ENCODE data around the gene CCR9. TPM values are rescaled to one million over a fixed set of nuclear protein-coding genes. Genes with fewer than 3 reads are reported as not detected.

Gene CCR9
- polyA plus RNA-seq, 3 donors: not detected

DNA sequence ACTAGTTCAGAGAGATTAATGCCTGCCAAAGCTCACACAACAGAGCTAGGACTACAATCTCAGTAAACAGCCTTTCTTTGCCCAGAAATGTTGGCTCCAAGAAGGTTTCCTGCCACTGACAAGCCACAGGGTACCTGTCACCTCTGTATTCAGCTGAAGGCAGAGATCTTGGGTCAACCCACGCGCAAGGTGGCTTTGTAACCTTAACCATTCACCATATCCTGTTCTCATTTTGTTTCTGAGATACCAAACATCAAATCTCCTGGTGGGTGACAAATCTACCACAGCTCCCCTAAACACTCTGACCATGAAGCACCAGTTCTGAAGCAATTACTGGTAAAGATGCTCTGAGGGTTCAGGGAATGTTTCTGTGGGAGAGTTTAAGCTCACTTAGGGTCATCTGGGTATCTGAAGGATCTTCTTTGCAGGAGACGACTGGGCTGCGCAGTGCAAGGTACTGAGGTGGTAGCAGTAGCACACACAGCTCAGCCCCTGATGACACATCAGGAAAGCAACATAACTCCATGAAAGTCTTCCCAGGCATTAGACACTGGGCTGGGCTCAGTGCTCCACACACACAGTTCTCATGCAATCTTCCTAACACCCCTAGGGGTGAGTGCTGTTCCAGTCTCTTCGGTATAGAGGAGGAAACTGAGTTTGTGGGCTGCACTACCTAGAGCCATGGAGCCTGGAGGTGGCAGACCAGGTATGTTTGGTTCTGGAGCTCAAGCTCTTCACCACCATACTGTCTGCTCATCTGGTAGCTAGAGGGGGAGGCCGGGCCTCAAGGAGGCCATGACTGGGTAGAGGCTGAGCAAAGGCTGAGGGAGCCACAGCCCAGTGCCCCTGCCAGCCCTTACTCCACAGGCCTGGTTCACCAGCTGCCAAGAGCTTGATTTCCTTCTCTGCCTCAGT lies 64.6 kb downstream of the CCR9 start:
- Histone ChIP-seq H3K4me1 (ENCODE audit: control insufficient read depth in 1 of 2, insufficient read depth in 2 of 2, low read length in 2 of 2) (no peaks in the 10 kb centered on the region), H3K36me3 (replicated peaks in 1 of 2; ENCODE audit: control insufficient read depth in 1 of 2, insufficient read depth in 2 of 2, low read length in 2 of 2) (peaks cover 97 to 100% of the 10 kb centered on the region in 2 donors), H3K27me3 (ENCODE audit: control insufficient read depth in 2 of 2, insufficient read depth in 2 of 2, low read length in 2 of 2) (no peaks in the 10 kb centered on the region), H3K79me2 (ENCODE audit: insufficient read depth, low read length) (no peaks in the 10 kb centered on the region), H3K4me3 (replicated peaks in 1 of 3; ENCODE audit: low read depth in 2 of 3, low read length in 3 of 3) (no peak overlapping the region), H3K27ac (ENCODE audit: low read depth in 1 of 2, low read length in 2 of 2) (no peak overlapping the region), H4K20me1 (ENCODE audit: insufficient read depth, low read length) (no peaks in the 10 kb centered on the region), H3K4me2 (replicated peaks; ENCODE audit: extremely low read depth, low read length, poor library complexity, severe bottlenecking) (no peak overlapping the region), H3K9ac (ENCODE audit: insufficient read depth, low read length, poor library complexity, severe bottlenecking) (no peak overlapping the region), H2AFZ (ENCODE audit: insufficient read depth, low read depth, low read length, poor library complexity, severe bottlenecking) (no peak overlapping the region), H3K9me3 (replicated peaks in 1 of 2; ENCODE audit: control insufficient read depth in 1 of 2, insufficient read depth in 1 of 2, low read length in 2 of 2) (no peaks in the 10 kb centered on the region)
- intact Hi-C loops (cut with micrococcal nuclease): no loop called here
- H3K4me3 Mint-ChIP-seq: no peak overlapping the region
- peaks cover 1 to 4% (median 1%) of the 10 kb centered on the region in 3 donors for H3K27me3 Mint-ChIP-seq (ENCODE audit: low read depth in 3 of 3)
- TF ChIP-seq, protein P1, sequence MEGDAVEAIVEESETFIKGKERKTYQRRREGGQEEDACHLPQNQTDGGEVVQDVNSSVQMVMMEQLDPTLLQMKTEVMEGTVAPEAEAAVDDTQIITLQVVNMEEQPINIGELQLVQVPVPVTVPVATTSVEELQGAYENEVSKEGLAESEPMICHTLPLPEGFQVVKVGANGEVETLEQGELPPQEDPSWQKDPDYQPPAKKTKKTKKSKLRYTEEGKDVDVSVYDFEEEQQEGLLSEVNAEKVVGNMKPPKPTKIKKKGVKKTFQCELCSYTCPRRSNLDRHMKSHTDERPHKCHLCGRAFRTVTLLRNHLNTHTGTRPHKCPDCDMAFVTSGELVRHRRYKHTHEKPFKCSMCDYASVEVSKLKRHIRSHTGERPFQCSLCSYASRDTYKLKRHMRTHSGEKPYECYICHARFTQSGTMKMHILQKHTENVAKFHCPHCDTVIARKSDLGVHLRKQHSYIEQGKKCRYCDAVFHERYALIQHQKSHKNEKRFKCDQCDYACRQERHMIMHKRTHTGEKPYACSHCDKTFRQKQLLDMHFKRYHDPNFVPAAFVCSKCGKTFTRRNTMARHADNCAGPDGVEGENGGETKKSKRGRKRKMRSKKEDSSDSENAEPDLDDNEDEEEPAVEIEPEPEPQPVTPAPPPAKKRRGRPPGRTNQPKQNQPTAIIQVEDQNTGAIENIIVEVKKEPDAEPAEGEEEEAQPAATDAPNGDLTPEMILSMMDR (IDR thresholded peaks at IDR 0.05): no peak
- DNase-seq: no peak
- no peaks in the 10 kb centered on the region for H3K4me1 Mint-ChIP-seq
- no peaks in the 10 kb centered on the region for H3K9me3 Mint-ChIP-seq
- 100% methylated on average over 4 of the region's 6 CpGs for WGBS (ENCODE audit: insufficient coverage)
- H3K27ac Mint-ChIP-seq: no peak overlapping the region
- H3K36me3 Mint-ChIP-seq: peaks cover 96 to 98% of the 10 kb centered on the region in 2 donors

DNA sequence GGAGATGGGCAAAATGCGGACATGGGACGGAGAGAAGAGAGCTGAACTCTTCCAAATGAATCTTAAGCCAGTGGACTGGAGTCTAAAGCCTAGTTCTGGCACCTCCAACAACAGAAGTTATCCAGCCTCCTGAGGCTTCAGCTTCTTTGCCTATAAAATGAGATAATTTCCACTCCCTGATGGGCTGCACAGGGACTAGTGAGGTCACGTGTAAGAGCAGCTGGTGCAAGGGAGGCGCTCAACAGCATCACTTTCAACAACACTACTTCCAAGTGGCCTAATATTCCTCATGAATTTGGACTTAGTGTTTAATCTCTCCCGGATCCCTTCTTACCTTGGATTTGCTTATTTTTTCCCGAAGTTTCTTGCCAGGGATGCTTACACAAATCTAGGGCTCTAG lies 65.6 kb downstream of the CCR9 start:
- no peak overlapping the region for H3K4me3 Mint-ChIP-seq
- Histone ChIP-seq H3K79me2 (ENCODE audit: insufficient read depth, low read length) (no peaks in the 10 kb centered on the region), H2AFZ (ENCODE audit: insufficient read depth, low read depth, low read length, poor library complexity, severe bottlenecking) (no peak overlapping the region), H3K4me2 (replicated peaks; ENCODE audit: extremely low read depth, low read length, poor library complexity, severe bottlenecking) (no peak overlapping the region), H3K9me3 (replicated peaks in 1 of 2; ENCODE audit: control insufficient read depth in 1 of 2, insufficient read depth in 1 of 2, low read length in 2 of 2) (no peaks in the 10 kb centered on the region), H4K20me1 (ENCODE audit: insufficient read depth, low read length) (no peaks in the 10 kb centered on the region), H3K27me3 (ENCODE audit: control insufficient read depth in 2 of 2, insufficient read depth in 2 of 2, low read length in 2 of 2) (no peaks in the 10 kb centered on the region), H3K36me3 (replicated peaks in 1 of 2; ENCODE audit: control insufficient read depth in 1 of 2, insufficient read depth in 2 of 2, low read length in 2 of 2) (peaks cover 93 to 99% of the 10 kb centered on the region in 2 donors), H3K4me3 (replicated peaks in 1 of 3; ENCODE audit: low read depth in 2 of 3, low read length in 3 of 3) (no peak overlapping the region), H3K27ac (ENCODE audit: low read depth in 1 of 2, low read length in 2 of 2) (no peak overlapping the region), H3K9ac (ENCODE audit: insufficient read depth, low read length, poor library complexity, severe bottlenecking) (no peak overlapping the region), H3K4me1 (ENCODE audit: control insufficient read depth in 1 of 2, insufficient read depth in 2 of 2, low read length in 2 of 2) (no peaks in the 10 kb centered on the region)
- DNase-seq: no peak
- no peaks in the 10 kb centered on the region for H3K9me3 Mint-ChIP-seq
- peaks cover 1 to 4% (median 1%) of the 10 kb centered on the region in 3 donors for H3K27me3 Mint-ChIP-seq (ENCODE audit: low read depth in 3 of 3)
- TF ChIP-seq, protein P1 (IDR thresholded peaks at IDR 0.05): no peak
- peaks cover 95 to 96% of the 10 kb centered on the region in 2 donors for H3K36me3 Mint-ChIP-seq
- H3K27ac Mint-ChIP-seq: no peak overlapping the region
- 97% methylated on average over 5 of the region's 6 CpGs for WGBS (ENCODE audit: insufficient coverage)
- intact Hi-C loops (cut with micrococcal nuclease): no loop called here
- H3K4me1 Mint-ChIP-seq: no peaks in the 10 kb centered on the region

All from CD14-positive monocyte (primary cell).